ENCODE measurements around the gene RNU7-1.

RNU7-1 gene

DNA sequence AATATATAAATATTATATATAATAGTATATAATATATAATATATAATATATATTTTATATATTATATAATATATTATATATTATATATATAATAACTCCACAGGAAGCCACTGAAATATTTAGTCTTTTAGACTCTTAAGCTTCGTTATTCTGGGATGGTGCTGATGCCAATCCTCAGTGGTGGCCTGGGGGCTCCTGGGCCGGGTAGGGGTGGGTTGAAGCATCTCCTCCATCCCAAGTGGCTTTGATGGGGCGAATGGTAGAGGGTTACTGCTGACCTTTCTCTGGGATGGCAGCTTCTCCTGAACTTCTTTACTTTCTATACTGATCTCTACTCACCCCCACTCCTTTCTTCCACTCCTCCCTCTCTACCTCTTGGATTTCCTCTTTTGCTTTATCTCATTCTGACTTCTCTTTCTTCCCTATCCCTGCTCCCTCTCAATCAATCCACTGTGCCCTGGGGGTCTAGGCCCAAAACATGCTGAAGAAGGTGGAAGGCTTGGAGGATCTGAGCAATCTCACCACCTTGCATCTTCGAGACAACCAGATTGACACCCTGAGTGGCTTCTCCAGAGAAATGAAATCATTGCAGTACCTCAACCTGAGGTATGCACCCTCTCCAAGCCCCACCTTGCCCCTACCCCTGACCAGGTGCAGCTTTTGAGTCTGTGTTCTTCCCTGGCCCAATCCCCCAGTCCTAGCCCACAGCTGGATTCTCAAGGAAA is 34.0 kb upstream of the RNU7-1 start:
- Histone ChIP-seq H3K27me3 (ENCODE audit: low read depth, low read length) (no peaks in the 10 kb centered on the region), H3K36me3 (ENCODE audit: control insufficient read depth in 1 of 2, insufficient read depth in 2 of 2, low read length in 2 of 2) (peaks cover 4 to 12% of the 10 kb centered on the region in 2 donors), H3K9me3 (ENCODE audit: control insufficient read depth in 1 of 2, low read length in 2 of 2) (no peaks in the 10 kb centered on the region), H3K27ac (ENCODE audit: low read length) (no peak overlapping the region), H3K4me3 (ENCODE audit: low read depth in 1 of 2, low read length in 2 of 2) (no peak overlapping the region), H3K4me1 (ENCODE audit: control insufficient read depth in 1 of 2, insufficient read depth in 2 of 2, low read length in 2 of 2) (peaks cover 0 to 6% of the 10 kb centered on the region in 2 donors)

GRCh38 chr12:6912164-6912935 is 31.3 kb upstream of the RNU7-1 start:
- Histone ChIP-seq H3K4me3 (ENCODE audit: low read depth in 1 of 2, low read length in 2 of 2) (no peak overlapping the region), H3K27ac (ENCODE audit: low read length) (no peak overlapping the region), H3K9me3 (ENCODE audit: control insufficient read depth in 1 of 2, low read length in 2 of 2) (no peaks in the 10 kb centered on the region), H3K36me3 (ENCODE audit: control insufficient read depth in 1 of 2, insufficient read depth in 2 of 2, low read length in 2 of 2) (peaks cover 0 to 11% of the 10 kb centered on the region in 2 donors), H3K4me1 (ENCODE audit: control insufficient read depth in 1 of 2, insufficient read depth in 2 of 2, low read length in 2 of 2) (peaks cover 0 to 12% of the 10 kb centered on the region in 2 donors), H3K27me3 (ENCODE audit: low read depth, low read length) (no peaks in the 10 kb centered on the region)

GRCh38 chr12:6914246-6914946 is 29.2 kb upstream of the RNU7-1 start, which contains the start of gene ENO2:
Gene ENO2 (plus strand): TSS chr12:6914580. CDS start chr12:6915833, 1,253 bp downstream.
- H3K27ac ChIP-seq (ENCODE audit: low read length): peak within 1 kb of the TSS; percentile 16
- H3K27me3 ChIP-seq (ENCODE audit: low read depth, low read length): no peaks in the 10 kb centered on the region
- peak within 1 kb of the TSS; percentile 64 to 71 for H3K4me3 ChIP-seq (ENCODE audit: low read depth in 1 of 2, low read length in 2 of 2)
- peaks cover 1 to 16% of the 10 kb centered on the region in 2 donors for H3K36me3 ChIP-seq (ENCODE audit: control insufficient read depth in 1 of 2, insufficient read depth in 2 of 2, low read length in 2 of 2)
- no peaks in the 10 kb centered on the region for H3K9me3 ChIP-seq (ENCODE audit: control insufficient read depth in 1 of 2, low read length in 2 of 2)
- H3K4me1 ChIP-seq (ENCODE audit: control insufficient read depth in 1 of 2, insufficient read depth in 2 of 2, low read length in 2 of 2): peaks cover 0 to 12% of the 10 kb centered on the region in 2 donors

GRCh38 chr12:6914947-6915788 is 28.4 kb upstream of the RNU7-1 start:
- Histone ChIP-seq H3K27me3 (ENCODE audit: low read depth, low read length) (no peaks in the 10 kb centered on the region), H3K36me3 (ENCODE audit: control insufficient read depth in 1 of 2, insufficient read depth in 2 of 2, low read length in 2 of 2) (peaks cover 4 to 23% of the 10 kb centered on the region in 2 donors), H3K4me3 (ENCODE audit: low read depth in 1 of 2, low read length in 2 of 2) (peak overlapping the region; percentile 64 to 71), H3K9me3 (ENCODE audit: control insufficient read depth in 1 of 2, low read length in 2 of 2) (no peaks in the 10 kb centered on the region), H3K27ac (ENCODE audit: low read length) (peak overlapping the region; percentile 16), H3K4me1 (ENCODE audit: control insufficient read depth in 1 of 2, insufficient read depth in 2 of 2, low read length in 2 of 2) (peaks cover 0 to 12% of the 10 kb centered on the region in 2 donors)

GRCh38 chr12:6915789-6916285 is 27.8 kb upstream of the RNU7-1 start:
- Histone ChIP-seq H3K27ac (ENCODE audit: low read length) (no peak overlapping the region), H3K4me3 (ENCODE audit: low read depth in 1 of 2, low read length in 2 of 2) (peak overlapping the region in 1 of 2 donors; percentile 71), H3K4me1 (ENCODE audit: control insufficient read depth in 1 of 2, insufficient read depth in 2 of 2, low read length in 2 of 2) (peaks cover 0 to 12% of the 10 kb centered on the region in 2 donors), H3K36me3 (ENCODE audit: control insufficient read depth in 1 of 2, insufficient read depth in 2 of 2, low read length in 2 of 2) (peaks cover 4 to 23% of the 10 kb centered on the region in 2 donors), H3K9me3 (ENCODE audit: control insufficient read depth in 1 of 2, low read length in 2 of 2) (no peaks in the 10 kb centered on the region), H3K27me3 (ENCODE audit: low read depth, low read length) (no peaks in the 10 kb centered on the region)

- H3K27me3 ChIP-seq (ENCODE audit: low read depth, low read length): no peaks in the 10 kb centered on the region
- H3K4me3 ChIP-seq (ENCODE audit: low read depth in 1 of 2, low read length in 2 of 2): no peak overlapping the region
- no peaks in the 10 kb centered on the region for H3K9me3 ChIP-seq (ENCODE audit: control insufficient read depth in 1 of 2, low read length in 2 of 2)
- peaks cover 4 to 27% of the 10 kb centered on the region in 2 donors for H3K36me3 ChIP-seq (ENCODE audit: control insufficient read depth in 1 of 2, insufficient read depth in 2 of 2, low read length in 2 of 2)
- peaks cover 0 to 12% of the 10 kb centered on the region in 2 donors for H3K4me1 ChIP-seq (ENCODE audit: control insufficient read depth in 1 of 2, insufficient read depth in 2 of 2, low read length in 2 of 2)
- no peak overlapping the region for H3K27ac ChIP-seq (ENCODE audit: low read length)
Observed at GRCh38 chr12:6916426-6917200, 27.0 kb upstream of the RNU7-1 start.

GRCh38 chr12:6917491-6918231 is 26.0 kb upstream of the RNU7-1 start:
- Histone ChIP-seq H3K9me3 (ENCODE audit: control insufficient read depth in 1 of 2, low read length in 2 of 2) (no peaks in the 10 kb centered on the region), H3K27me3 (ENCODE audit: low read depth, low read length) (no peaks in the 10 kb centered on the region)

GRCh38 chr12:6919588-6919987 is 24.0 kb upstream of the RNU7-1 start:
- peaks cover 3 to 22% of the 10 kb centered on the region in 2 donors for H3K4me1 ChIP-seq (ENCODE audit: control insufficient read depth in 1 of 2, insufficient read depth in 2 of 2, low read length in 2 of 2)
- no peaks in the 10 kb centered on the region for H3K9me3 ChIP-seq (ENCODE audit: control insufficient read depth in 1 of 2, low read length in 2 of 2)
- peaks cover 4 to 37% of the 10 kb centered on the region in 2 donors for H3K36me3 ChIP-seq (ENCODE audit: control insufficient read depth in 1 of 2, insufficient read depth in 2 of 2, low read length in 2 of 2)
- no peak overlapping the region for H3K27ac ChIP-seq (ENCODE audit: low read length)
- H3K27me3 ChIP-seq (ENCODE audit: low read depth, low read length): no peaks in the 10 kb centered on the region
- no peak overlapping the region for H3K4me3 ChIP-seq (ENCODE audit: low read depth in 1 of 2, low read length in 2 of 2)

More at GRCh38 chr12:6917491-6918231, 26.0 kb upstream of the RNU7-1 start:
- Histone ChIP-seq H3K36me3 (ENCODE audit: control insufficient read depth in 1 of 2, insufficient read depth in 2 of 2, low read length in 2 of 2) (peaks cover 4 to 37% of the 10 kb centered on the region in 2 donors), H3K4me1 (ENCODE audit: control insufficient read depth in 1 of 2, insufficient read depth in 2 of 2, low read length in 2 of 2) (peaks cover 0 to 12% of the 10 kb centered on the region in 2 donors), H3K27ac (ENCODE audit: low read length) (no peak overlapping the region), H3K4me3 (ENCODE audit: low read depth in 1 of 2, low read length in 2 of 2) (no peak overlapping the region)

DNA sequence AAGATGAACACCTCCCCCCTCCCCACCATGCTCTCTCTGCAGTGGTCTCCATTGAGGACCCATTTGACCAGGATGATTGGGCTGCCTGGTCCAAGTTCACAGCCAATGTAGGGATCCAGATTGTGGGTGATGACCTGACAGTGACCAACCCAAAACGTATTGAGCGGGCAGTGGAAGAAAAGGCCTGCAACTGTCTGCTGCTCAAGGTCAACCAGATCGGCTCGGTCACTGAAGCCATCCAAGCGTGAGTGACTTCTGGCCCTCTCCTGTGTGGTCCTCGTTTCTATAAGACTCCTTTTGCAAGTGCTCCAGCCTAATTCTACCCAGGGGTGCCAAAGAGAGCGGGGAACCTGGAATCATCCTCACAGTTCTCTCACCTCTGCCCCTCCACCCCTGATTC is 22.1 kb upstream of the RNU7-1 start:
- Histone ChIP-seq H3K27ac (ENCODE audit: low read length) (no peak overlapping the region), H3K4me1 (ENCODE audit: control insufficient read depth in 1 of 2, insufficient read depth in 2 of 2, low read length in 2 of 2) (peaks cover 21 to 29% of the 10 kb centered on the region in 2 donors), H3K9me3 (ENCODE audit: control insufficient read depth in 1 of 2, low read length in 2 of 2) (no peaks in the 10 kb centered on the region), H3K27me3 (ENCODE audit: low read depth, low read length) (no peaks in the 10 kb centered on the region), H3K4me3 (ENCODE audit: low read depth in 1 of 2, low read length in 2 of 2) (no peak overlapping the region), H3K36me3 (ENCODE audit: control insufficient read depth in 1 of 2, insufficient read depth in 2 of 2, low read length in 2 of 2) (peaks cover 4 to 32% of the 10 kb centered on the region in 2 donors)
